ENCODE measurements around the gene CDKN1B.
"Not testable (repeated sequence)": the region's sequence is repeated elsewhere in the genome, so short reads cannot be mapped to it uniquely, and the experiment has no call there.

Gene CDKN1B

DNA sequence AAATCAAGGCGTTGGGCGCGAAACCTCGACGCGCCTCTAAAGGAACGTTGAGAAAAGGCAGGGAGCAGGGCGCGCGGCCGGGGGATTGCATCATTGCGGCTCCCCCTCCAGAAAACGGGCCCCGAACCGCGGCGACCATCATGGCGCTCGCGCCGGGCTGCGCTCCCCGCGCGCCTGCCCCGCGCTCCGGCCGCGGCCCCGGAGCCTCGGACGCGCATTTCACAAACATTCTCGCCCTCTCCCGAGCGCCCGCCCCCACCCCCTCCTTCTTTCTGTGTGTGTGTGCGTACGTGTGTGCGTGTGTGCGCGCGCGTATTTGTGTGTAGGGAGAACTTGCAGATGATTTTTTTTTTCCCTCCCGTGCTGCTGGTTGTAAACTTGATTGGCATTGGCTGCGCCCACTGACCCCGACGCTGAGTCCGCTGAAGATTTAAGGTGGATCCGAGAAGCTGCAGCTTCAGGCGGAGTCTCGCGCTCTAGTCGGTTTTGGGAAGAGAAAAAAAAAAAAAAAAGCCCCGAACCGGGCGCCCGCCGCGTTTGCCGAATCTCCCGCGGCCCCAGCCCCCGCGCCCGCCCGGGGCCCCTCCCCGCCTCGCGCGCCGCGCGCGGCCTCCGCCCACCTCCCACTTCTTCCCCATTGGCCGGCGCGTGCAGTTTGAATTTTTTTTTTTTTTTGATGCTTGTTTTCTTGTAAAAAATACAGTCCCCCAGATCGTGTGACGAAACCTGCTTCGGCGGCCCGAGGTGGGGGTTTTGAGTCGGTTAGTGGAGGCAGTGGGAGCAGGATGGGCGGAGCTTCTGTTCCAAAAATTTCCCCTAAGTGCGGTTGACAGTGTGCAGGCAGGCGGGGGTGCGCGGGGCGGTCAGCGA is 8.2 kb downstream of the CDKN1B start:
- peak; percentile 100 for DNase-seq

DNA sequence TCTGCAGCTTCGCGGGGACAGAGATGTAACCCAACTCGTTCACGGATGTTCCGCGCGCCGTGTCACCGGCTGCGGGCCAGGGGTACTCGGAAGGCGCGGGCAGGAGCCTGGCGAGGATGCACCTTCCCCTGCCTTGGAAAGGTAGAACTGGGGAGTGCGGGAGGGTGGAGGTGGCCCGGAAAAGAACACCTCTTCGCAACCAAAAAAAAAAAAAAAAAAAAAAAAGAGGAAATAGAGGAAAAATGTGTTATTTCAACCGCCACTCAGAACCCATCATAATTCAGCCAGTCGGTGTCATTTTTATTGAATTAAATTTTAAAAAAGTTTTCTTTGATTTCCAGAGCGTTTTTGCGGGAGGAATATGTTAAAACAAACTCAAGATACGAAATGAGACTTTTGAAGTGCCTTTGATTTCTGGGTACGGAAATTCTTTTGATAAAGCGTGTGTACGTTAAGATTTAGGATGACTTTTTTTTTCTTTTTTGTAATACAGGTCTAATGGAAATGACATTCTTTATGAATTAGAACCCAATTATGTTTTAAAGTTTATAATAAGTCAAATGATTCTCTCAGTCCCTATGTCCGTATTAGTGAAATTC is 8.9 kb downstream of the CDKN1B start:
- DNase-seq: no peak

DNA sequence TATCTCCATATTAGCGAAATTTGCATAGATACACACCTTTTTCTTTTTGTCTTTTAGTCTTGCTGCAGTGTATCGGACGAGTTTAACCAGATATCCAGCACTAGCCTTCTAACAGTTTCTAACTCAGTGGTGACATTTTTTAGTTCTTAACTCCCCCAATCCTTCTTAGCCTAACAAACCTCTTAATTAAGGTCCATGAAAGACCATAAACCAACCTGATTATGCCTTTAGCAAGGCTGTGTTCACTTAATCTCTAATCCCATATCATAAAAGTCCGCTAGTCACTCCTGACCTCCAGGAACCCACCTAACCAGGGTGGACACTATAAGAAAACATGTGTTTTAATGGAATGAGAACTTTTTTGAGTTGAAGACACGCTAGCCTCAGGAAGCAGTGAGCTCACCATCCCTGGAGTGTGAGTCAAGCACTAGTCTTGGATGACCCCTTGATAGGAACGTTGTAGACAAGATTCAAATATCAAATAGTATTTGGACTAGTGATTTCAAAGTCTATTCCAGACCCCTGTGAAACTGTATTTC is 9.5 kb downstream of the CDKN1B start:
- peak; percentile 82 for DNase-seq

DNA sequence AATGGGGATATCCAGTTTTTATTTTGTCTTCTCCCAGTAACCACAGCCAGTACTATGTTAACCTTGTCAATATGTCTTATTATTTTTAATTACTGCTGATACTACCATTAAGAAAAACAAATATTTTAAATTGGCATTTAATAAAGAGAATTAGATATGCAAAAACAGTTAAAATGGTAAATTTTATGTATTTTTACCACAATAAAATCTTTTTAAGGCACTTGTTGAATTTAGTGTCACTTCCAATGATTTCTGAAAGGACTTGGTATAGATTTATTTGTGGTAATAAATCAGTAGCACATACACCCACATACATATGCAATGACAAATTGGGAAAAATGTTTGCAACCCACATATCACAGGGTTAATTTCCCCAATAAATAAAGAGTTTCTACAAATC is 14.0 kb downstream of the CDKN1B start:
- DNase-seq: no peak

DNA sequence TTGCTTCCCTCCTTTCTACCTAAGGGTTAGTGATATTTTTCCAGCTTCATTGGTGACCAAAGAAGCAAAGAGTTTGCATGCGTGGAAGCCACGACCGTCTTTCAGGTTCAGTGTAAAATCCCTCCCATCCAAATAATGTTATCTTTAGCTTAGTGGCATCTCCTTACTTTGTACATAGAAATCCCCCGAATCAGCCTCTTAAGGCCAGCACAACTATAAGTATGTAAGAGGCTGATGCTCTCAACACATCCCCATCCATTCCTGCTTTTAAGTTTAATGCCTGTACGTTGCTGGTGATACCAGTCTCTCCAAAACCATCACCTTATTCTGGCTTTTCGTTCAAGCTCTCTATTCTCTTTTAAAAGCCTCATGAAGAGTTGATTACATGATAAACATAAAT is 14.6 kb downstream of the CDKN1B start:
- no peak for DNase-seq

DNA sequence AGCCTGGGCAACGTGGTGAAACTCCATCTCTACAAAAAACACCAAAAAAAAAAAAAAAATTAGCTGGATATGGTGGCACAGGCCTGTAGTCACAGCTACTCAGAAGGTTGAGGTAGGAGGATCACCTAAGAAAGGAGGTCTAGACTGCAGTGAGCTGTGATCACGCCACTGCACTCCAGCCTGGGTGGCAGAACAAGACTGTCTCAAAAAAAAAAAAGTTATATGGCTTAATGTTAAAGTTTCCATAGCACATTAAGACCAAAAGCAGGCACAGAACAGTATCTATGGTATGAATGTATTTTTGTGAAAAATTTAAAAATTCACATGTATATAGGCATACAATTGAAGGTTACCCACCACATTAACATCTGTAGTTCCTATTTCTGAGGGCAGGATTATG is 15.9 kb downstream of the CDKN1B start:
- DNase-seq: no peak

DNA sequence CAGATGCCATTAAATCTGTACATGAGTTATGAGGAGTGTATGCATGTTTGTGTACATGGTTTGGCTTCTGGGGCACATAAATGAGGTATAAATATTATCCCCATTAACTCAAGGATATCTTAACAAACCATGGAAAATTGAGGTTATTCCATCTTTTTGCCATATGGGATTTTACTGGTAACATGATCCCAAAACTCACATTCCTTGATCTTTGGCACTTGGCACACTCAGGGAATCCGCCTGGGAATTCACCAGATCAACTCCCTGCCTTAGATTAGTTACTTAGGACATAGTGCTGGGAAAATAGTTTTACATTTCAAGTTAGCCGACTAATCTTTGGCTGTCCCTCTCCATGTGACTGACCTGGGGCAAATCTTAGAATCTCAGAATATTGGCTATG is 16.9 kb downstream of the CDKN1B start:
- peak; percentile 73 for DNase-seq

DNA sequence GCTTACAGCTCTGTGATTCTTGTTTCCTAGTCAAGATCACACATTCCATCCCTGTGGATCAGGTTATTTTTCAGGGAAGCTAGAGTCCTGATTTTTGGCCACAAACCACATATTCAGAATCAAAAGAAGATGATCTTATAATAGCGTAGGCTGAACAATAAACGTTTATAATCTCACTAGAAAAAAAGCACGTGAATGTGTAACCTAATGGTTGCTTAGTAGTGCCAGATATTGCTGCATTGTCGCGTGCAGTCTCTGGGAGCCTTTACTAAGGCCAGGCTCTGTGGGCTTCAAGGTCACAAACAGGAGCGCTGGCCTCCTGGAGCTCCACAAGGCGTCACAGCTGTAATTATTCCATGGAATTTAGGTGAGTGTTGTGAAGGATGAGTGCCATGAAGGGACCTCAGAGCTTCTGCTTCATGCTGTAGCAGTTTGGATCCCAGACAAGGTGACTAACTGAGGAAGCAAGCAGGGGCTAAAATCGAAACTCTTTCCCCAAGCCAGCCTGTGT is 17.4 kb downstream of the CDKN1B start:
- DNase-seq: peak; percentile 80

DNA sequence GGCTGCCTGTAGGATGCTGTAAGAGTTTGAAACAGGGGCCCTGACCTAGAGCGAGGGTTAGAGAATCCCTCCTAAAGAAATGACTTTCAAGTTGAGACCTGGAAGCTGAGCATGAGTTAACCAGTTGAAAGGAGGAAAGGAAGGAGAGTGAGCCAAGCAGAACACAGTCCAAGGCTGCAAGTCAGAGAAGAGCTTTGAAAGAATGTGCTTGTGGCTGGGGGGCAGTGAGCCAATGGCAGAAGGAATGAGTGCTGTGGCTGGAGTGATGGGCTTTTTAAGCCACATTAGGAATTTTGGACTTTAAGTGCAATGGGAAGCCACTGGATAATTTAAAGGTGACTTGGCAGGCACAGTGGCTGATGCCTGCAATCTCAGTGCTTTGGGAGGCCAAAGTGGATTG is 18.1 kb downstream of the CDKN1B start:
- peak; percentile 70 for DNase-seq

DNA sequence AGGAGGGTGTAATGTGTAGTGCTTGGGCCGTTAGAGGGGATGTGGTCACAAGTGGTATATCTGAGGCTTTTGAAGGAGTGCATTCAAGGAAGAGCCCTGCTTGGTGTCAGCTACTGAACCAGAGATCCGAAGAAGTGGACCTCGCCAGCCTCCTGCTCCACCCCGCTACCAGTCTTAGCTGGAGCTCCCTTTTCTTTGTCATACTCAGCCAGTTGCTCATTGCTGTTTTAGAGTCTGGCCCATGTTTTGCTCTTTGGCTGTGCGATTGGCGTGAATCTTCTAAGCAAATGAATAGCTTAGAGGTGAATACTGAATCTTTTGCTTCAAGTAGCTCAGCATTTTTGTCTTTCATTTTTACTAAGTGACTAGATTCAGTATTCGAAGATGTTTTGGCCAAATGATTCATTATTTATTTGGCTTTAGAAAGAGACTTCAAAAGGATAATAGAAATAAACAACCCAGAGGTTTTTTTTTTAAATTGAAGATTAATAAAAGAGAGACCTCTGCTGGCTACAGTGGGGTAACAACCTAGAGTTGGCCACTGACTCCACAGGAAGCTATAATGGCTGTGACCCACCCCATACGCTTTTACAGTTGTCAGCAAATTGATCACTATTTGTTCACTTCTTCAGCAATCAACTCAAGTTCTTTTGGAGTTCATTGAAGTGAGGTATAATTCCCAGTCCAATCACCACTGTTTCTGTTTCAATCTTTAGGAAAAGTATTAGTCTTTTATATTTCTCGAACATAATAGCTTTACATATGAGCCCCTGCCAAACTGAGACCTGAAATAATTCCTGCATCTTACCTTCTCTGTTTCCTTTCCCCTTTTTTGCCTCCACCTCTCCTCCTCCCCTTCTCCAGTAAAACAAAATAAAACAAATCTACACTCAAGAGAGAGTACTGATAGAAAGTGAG is 19.9 kb downstream of the CDKN1B start:
- DNase-seq: peak; percentile 50

DNA sequence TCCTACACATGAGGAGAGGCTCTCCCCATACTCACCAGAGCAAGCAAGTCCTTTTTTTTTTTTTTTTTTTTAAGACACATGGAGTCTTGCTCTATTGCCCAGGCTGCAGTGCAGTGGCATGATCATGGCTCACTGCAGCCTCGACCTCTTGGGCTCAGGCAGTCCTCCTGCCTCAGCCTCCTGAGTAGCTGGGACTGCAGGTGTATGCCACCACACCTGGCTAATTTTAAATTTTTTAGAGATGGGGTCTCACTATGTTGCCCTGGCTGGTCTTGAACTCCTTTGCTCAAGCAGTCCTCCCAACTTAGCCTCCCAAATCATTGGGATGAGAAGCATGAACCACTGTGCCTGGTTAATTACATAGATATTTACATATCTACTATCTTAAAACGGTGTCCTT is 21.0 kb downstream of the CDKN1B start:
- DNase-seq: not testable (repeated sequence)

DNA sequence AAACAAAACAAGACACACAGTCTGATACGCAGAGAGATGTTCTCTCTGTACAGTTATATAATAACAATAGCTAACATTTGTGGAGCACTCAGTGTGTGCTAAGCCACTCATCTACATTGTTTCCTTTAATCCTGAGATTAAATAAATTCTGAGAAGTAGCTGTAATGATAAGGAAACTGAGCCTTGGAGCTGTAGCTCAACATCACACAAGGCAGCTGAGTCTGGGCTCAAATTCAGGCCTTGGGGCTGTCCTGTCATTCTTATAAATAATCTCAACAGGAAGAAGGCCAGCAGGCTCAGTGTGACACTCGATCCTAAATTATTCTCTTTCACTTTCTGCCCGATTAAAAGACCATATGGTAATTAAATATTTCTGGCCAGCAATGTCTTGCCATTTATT is 24.5 kb downstream of the CDKN1B start:
- no peak for DNase-seq

DNA sequence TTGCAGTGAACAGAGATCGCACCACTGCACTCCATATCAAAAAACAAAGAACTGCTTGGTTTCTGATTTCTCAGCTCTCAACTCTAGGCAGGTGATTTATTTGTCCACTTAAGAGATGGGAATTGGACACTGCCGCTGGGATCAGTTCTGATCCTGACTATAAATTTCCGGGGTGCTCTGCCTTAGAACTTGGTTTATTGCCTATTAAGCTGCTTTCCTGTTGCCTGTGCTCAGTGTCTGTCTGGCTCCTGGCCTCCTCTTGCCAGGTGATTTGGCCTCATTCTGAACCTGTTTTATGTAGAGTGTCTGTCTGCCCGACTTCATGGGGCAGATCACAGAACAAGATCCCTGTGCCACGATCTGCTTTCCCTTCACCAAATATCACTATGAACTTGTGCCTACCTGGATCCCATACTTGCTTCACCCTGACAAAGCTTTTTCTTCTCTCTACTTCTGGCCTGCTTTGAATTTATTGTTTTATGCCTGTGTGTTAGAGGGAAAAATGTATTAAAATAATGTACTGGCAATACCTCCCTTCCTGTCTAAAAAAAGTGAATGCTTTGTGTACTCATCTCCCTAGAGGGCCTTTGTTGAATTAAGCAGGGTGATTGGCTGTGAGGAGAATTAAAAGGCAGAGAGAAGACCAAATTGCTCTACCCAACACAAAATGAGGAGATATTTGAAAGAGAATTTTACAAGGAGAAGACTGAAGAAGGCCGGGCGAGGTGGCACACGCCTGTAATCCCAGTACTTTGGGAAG is 27.6 kb downstream of the CDKN1B start:
- no peak for DNase-seq

DNA sequence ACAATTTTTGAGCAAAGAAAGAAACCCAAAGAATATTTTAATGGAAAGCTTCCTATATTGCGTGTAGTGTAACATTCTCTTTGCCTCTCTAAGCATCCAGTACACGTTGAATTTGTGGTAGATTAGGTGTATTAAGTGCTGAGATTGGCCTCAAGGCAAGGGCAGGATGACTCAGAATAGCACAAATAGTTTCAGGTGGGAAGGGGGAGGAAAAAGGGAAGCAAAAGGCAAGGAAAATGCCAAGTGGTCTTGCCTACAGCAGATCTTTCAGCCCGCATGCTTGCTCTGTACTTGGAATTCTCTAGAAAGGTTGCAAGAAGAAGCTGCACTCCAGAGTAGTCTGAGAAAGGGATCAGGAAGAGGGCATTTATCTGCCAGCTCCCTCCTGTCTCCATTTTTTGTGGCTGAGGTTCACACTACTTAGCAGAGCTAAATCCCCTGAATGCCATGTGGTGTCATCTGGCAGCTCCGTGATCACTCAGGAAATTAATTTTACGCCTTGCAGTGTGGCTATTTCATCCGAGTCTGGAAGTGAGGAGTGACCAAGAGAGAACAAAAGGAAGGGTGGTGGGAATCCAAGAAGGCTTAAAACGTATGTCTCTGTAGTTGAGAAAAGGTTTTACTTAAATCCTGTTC is 28.5 kb downstream of the CDKN1B start:
- no peak for DNase-seq

DNA sequence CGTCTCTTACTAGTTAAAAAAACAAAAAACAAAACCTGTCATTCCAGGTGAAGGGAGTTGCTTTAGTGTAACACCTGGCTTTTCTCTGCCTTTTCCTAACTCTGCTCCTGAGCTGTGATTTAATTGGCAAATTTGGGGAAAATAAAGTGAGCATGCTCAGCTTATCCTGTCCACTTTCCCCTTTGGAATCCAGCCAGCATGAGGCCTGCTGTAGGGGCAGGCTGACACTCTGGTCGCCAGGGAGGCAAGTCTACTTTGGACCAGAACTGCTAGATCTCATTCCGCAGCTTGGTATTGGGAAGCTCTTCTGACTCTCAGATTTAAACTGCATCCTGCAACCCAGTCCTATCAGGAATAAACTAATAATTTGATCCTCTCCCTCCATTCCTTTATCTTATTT is 30.1 kb downstream of the CDKN1B start:
- no peak for DNase-seq

DNA sequence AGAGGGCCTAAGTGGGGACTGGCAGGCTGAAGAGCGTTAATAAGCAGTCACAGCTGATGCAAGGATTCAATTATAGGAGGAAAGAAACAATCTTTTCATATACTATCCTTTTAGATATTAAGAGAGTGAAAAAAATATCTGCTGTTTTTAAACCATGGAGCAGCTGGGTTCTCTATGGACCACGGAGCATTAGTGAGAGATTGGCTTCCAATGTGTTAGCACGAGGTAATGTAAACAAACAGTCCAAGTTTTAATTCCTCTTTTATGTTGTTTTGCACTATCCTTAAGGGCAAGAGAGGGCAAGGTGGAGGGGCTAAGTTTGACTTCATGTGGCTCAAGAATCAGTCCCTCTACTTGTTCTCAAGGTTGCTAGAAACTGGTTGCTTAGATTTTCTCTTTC is 30.9 kb downstream of the CDKN1B start:
- no peak for DNase-seq

DNA sequence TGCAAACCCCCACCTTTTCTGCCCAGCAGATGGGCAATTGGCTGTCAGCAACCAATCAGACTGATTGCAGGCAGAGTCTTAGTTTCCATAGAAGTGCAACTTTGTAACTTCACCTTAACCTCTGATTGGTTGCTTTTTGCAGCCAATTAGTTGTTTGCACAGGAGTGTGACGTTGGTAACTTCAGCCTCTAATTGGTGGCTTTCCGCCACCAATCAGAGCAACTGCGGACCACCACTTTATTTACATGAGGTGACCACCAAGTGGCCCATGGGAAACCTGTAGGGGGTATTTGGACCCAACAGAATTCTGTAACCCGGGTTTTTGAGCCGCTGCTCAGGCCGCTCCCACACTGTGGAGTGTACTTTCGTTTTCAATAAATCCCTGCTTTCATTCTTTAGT is 32.3 kb downstream of the CDKN1B start:
- DNase-seq: no peak

DNA sequence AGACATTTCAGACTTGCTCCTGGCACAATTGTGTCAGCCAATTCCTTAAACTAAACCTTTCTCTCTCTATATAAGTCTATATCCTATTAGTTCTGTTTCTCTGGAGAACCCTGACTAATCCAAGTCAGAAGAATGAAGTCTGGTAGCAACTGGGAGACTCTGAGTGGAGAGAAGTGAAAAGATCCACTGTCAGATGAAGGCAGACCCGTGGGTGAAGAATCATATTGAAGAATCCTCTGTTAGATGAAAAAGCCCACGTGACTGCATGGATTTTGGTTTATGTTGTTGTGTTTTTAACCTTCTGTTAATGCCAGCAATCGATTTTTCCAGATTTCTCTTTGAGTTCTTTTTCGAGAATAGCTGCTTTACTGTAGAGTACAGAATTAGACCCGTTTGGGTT is 38.8 kb downstream of the CDKN1B start:
- DNase-seq: no peak

DNA sequence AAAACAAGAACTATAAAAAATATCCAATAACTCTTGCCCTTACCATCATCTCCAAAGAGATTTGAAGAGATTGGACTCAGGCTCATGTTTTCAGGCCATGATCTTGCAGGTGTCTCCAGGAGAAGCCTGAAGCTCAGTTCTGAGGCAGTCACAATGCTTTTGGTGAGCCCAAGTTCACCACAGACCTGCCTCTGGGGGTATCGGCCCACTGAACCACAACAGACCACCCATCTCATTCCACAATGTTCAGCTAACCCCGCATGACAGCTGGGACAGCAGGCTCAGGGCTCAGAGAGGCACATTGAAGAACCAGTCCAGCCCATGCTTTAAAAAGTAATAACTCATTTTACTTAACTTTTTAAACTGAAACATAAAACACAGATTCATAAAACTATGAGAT is 40.0 kb downstream of the CDKN1B start:
- no peak for DNase-seq

DNA sequence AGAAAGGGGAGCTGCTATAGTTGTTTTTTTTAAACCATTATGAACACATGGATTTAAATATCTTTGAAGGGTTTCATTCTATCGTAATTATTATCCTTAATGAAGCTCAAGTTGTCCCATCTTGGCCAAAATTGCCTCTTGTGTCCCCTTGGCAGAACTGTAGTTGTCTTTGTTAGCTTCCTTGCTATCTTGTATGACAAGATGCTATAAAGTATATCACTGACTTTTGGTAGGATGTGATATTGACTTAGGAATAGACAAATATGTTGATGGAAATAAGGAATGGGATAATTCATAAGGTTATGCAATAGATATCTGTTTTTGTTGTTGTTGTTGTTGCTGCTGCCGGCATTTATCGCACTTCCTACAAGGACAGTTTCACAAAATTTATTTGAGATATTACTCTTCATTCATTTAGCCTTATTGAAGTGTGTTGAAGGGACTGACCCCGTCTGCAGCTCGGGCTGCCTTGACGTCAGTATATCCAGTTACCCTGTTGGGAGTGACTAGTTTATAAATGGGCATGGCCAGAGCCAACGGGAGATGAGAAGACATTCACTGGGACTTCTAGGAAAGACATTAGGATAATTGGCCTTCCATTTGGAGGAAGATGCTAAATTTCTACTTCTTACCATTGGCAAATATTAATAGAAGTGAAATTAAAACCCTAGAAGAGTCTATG is 42.2 kb downstream of the CDKN1B start:
- no peak for DNase-seq

DNA sequence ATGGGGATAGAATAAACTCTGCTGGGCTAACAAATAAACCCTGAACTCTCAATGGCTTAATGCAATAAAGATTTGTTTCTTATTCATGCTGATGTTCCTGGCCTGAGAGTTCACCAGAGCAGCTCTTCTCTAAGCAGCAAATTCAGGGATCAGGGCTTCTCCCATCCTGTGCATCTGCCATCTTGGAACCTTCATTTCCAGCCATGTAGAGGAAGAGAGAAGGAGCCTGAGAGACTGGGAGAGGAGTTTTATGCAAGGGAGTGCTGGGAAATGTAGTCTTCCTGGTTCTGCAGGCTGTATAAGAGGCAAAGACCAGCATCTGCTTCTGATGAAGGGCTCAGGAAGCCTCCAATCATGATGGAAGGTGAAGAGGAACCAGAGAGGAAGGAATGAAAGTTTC is 47.7 kb downstream of the CDKN1B start:
- DNase-seq: no peak
